GM13976 (cell line): Measurements from ENCODE around the gene TBATA.

Experiments used
- DNase-seq: peaks from one replicate; pipeline ENCODE4 v3.0.0; 2012; ENCODE audit warnings: low spot score
- CTCF ChIP-seq: IDR thresholded peaks from 2 replicates; pipeline ENCODE4 v1.5.1; 2012; ENCODE audit warnings: borderline replicate concordance, mild to moderate bottlenecking; ENCODE audit not compliant: insufficient read depth; ENCODE audit errors: extremely low read depth, missing control alignments, control extremely low read depth
- in situ Hi-C: fragments of 300-500 bp; cut with MboI; formaldehyde crosslinking; loops from one replicate; pipeline ENCODE4 v1.12.0; 2022; ENCODE audit warnings: low sequenced_read_pairs, mixed read lengths, inconsistent platforms; ENCODE audit not compliant: unreplicated experiment

TBATA gene

DNA sequence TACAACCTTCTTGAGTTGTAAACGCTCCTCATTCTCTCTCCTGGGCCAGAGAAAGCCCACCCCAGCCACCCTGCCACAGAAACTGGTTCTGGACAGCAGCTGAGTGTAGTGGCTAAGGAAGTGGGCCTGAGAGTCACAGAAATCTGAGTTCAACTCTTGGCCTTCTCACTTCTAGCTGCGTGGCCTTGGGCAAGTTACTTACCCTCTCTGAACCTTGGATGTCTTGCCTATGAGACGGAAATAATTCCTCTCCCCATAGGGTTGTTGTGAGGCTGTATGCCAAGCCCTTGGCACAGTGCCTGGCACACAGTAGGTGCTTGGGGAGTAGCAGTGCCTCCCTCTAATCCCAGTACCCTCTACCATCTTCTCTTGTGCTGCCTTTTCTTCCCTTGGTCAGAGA lies 61.4 kb downstream of the TBATA start:
- in situ Hi-C loops, result no loop called here

DNA sequence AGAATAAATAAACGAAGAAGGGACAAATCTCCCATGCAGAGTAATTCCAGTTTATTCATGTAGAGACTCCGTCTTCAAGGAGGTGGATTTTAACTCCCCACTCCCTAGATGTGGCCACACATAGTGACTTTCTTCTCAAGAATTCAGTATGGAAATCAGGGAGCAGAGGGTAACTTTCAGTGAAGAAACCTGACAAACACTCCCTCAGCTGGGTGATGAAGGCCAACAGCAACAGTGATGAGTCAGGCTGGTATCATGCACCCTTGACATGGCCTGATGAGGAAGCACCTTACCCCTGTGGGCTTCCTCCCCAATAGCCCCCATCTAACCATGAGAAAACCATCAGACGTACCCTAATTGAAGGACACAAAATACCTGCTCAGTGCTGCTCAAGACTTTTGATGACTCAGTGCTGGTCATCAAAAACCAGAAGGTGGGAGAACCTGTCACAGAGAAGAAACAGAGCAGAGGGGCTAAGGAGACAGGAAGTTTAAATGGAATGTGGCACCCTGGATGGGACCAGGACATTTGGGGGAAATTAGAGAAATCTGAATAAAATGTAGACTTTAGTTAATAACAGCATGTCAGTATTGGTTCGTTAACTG lies 62.3 kb downstream of the TBATA start:
- no peak for DNase-seq
- in situ Hi-C loops, result no loop called here
- TF ChIP-seq CTCF, result no peak

More for the DNA sequence above, 61.4 kb downstream of the TBATA start:
- DNase-seq, result no peak
- no peak for TF ChIP-seq CTCF
